ENCODE results near the gene COL6A3. TPM values are rescaled to one million over a fixed set of nuclear protein-coding genes. Genes with fewer than 3 reads are reported as not detected.

Gene COL6A3
- total and polyA plus RNA-seq, 8 donors: 5.0 to 249 (median 17.1) TPM

DNA sequence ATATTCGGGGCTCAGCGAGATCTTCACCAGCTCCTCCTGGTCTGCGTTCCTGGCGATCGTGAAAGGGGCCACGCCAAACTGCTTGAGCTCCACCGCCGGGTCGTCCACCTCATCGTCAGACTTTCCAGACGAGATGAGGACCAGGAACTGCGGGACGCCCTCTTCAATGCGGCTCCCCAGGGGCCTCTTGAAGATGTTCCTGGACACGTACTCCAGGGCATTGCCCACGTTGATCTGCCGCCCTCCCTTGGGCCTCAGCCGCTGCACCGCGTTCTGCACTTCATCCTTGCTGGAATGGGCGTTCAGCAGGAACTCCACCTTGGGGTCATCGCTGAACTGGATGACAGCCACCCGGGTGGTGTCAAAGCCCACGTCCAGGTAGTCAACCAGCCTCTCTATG is 42.1 kb downstream of the COL6A3 start:
- H3K36me3 ChIP-seq: no peaks in the 10 kb centered on the region
- no peak for FAIRE-seq
- intact Hi-C loops (cut with DNase I): no loop called here
- ATAC-seq: no peak
- H3K9me3 ChIP-seq: no peaks in the 10 kb centered on the region
- 77 to 86% methylated on average over 24 of the region's 24 CpGs for WGBS, 2 donors
- no peaks in the 10 kb centered on the region for H3K4me1 ChIP-seq
- H3K27ac ChIP-seq: no peak overlapping the region
- no peak for DNase-seq
- no peak overlapping the region for H3K4me3 ChIP-seq
- TF ChIP-seq, protein P1, sequence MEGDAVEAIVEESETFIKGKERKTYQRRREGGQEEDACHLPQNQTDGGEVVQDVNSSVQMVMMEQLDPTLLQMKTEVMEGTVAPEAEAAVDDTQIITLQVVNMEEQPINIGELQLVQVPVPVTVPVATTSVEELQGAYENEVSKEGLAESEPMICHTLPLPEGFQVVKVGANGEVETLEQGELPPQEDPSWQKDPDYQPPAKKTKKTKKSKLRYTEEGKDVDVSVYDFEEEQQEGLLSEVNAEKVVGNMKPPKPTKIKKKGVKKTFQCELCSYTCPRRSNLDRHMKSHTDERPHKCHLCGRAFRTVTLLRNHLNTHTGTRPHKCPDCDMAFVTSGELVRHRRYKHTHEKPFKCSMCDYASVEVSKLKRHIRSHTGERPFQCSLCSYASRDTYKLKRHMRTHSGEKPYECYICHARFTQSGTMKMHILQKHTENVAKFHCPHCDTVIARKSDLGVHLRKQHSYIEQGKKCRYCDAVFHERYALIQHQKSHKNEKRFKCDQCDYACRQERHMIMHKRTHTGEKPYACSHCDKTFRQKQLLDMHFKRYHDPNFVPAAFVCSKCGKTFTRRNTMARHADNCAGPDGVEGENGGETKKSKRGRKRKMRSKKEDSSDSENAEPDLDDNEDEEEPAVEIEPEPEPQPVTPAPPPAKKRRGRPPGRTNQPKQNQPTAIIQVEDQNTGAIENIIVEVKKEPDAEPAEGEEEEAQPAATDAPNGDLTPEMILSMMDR (IDR thresholded peaks at IDR 0.05): no peak
- H3K27me3 ChIP-seq: no peaks in the 10 kb centered on the region

DNA sequence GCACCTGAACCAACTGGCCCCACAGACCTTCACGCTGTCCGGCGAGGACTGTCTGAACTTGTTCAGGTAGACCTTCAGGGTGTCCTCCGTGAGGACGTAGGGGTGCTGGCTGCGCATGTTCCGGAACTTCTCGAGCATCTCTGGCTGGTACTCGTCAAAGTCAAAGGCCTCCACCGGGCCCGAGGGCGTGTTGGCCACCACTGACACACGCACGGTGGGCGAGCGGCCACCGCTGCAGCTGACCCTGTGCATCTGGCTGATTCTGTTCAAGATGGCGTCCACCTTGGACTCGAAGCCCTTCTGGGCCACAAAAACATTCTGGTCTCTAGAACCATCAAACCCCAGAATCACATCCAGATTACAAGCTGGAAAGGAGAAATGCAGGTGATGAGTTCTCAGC is 48.3 kb downstream of the COL6A3 start:
- intact Hi-C loops (cut with DNase I): no loop called here
- FAIRE-seq (no peak), ATAC-seq (no peak), DNase-seq (no peak)
- no peak overlapping the region for H3K4me3 ChIP-seq
- H3K4me1 ChIP-seq: no peaks in the 10 kb centered on the region
- H3K27ac ChIP-seq: no peak overlapping the region
- H3K9me3 ChIP-seq: no peaks in the 10 kb centered on the region
- TF ChIP-seq, protein P1 (IDR thresholded peaks at IDR 0.05): no peak
- H3K27me3 ChIP-seq: no peaks in the 10 kb centered on the region
- 77 to 87% methylated on average over 19 of the region's 19 CpGs for WGBS, 2 donors
- H3K36me3 ChIP-seq: no peaks in the 10 kb centered on the region

DNA sequence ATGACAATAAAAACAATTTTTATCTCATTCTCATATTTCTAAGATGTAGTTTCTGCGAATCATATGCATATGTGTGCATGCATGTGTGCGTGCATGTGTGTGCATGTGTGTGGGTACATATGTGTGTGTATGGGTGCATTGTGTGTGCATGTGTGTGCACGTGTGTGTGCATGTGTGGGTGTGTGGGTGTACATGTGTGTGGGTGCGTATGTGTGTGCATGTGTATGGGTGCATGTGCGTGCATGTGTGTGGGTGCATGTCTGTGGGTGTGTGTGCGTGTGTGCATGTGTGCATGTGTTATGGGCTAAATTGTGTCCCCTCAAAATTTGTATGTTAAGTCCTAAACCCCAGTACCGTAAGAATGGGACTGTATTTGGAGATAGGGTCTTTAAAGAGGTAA is 49.3 kb downstream of the COL6A3 start:
- Histone ChIP-seq H3K9me3 (no peaks in the 10 kb centered on the region), H3K4me1 (no peaks in the 10 kb centered on the region), H3K27me3 (no peaks in the 10 kb centered on the region), H3K27ac (no peak overlapping the region), H3K36me3 (no peaks in the 10 kb centered on the region), H3K4me3 (no peak overlapping the region)
- intact Hi-C loops (cut with DNase I): no loop called here
- no peak for ATAC-seq
- 73 to 82% methylated on average over 7 of the region's 7 CpGs for WGBS, 2 donors
- TF ChIP-seq, protein P1 (IDR thresholded peaks at IDR 0.05): no peak
- no peak for DNase-seq
- no peak for FAIRE-seq

DNA sequence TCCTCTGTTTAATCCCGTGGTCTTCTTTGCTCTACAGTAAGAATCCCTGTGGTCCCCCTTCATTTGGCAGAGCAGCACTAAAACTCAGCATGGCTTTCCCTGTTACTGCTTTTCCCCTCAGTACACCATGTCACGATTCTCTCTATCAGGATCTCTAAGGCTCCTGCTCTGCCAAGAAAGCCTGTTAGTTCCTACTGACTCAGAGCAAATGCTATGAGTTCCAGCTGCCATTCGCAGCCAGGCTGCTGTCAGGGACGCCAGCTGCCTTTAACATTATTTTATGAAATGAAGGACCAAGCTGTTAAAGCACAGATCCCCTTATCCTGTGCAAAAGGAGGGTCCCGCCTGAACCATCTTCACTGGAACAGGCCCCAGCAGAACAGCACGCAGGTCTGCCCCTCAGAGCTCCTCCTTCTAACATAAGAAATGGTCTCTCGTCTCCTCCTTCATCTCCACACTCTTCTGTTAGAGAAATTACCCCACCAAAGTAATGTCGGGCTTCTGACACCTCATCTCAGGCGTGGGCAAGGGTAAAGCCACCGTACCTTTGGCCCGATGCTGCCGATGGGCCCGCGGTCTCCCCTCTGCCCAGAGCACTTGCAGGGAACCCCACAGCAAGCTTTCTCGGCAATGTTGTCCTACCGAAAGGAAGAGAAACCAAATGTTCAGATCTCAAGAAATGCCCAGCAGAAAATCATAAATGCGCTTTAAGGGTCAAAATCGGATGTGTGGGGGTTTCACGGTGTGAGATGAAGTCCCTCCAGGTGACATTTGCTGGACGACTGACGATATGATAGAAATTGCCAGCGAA is 52.6 kb downstream of the COL6A3 start:
- no peak overlapping the region for H3K4me3 ChIP-seq
- H3K27ac ChIP-seq: no peak overlapping the region
- no peaks in the 10 kb centered on the region for H3K27me3 ChIP-seq
- no peaks in the 10 kb centered on the region for H3K36me3 ChIP-seq
- H3K9me3 ChIP-seq: no peaks in the 10 kb centered on the region
- intact Hi-C loops (cut with DNase I): no loop called here
- no peak for FAIRE-seq
- H3K4me1 ChIP-seq: no peaks in the 10 kb centered on the region
- no peak for DNase-seq
- 71 to 81% methylated on average over 22 of the region's 22 CpGs for WGBS, 2 donors
- no peak for ATAC-seq
- TF ChIP-seq, protein P1 (IDR thresholded peaks at IDR 0.05): no peak
